HG03025 (cell line): ENCODE results near the gene USP32.

ENCODE experiments used
- ATAC-seq: cut with Tn5 transposase; IDR thresholded peaks from one replicate; pipeline ENCODE4 v1.9.1; 2021; ENCODE audit warnings: mild to moderate bottlenecking, moderate library complexity; ENCODE audit not compliant: unreplicated experiment, low FRiP score

The USP32 gene

GRCh38 chr17:60161598-60162330, 230.2 kb downstream of the USP32 start:
- ATAC-seq: no peak

DNA sequence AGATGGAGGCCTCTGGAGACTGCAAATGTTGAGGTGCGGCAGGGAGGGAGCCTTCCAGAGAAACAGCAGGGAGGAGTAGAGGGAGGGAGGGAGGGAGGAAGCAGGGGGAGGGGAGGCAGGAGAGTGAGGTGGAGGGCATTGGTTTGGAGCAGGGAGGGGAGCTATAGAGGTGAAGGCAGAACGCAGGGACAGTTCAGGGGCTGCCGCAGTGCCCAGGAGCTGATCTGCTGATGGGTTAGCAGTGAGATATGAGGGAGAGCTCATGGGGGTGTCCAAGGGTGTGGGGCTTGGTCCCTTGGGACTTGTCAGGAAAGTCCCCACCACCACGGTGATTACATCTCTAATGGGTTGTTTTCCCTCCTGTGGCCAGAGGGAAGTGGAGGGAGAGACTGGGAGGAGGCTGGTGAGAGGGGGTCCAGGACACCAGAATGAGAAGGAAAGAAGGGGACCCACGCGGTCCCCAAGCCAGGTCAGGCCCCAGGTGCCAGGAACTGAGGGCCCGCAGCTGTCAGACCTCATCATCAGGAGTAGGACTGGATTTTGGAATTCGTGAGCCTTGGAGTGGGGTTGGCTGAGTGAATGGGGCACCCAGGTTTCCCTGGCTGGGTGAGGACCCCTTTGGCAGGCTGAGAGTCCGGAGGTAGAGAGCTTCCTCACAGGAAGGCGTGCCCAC, 231.0 kb downstream of the USP32 start:
- no peak for ATAC-seq

DNA sequence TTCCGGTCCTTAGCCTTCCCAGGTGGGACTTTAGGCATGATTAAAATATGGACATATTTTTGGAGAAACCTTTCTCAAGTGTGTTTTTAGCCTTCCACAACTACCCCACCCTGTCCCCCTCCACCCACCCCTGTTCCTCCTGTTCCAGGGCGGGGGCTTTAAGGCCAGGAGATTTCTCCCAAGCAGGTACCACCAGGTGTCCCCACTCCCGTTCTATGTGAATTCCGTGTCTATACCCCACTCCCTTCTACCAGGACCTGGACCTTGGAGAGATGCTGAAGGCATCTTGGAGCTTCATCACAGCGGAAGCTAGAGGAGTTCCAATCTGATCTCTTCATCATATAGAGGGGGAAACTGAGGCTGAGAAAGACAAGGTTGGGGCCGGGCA, 232.5 kb downstream of the USP32 start:
- ATAC-seq: no peak

DNA sequence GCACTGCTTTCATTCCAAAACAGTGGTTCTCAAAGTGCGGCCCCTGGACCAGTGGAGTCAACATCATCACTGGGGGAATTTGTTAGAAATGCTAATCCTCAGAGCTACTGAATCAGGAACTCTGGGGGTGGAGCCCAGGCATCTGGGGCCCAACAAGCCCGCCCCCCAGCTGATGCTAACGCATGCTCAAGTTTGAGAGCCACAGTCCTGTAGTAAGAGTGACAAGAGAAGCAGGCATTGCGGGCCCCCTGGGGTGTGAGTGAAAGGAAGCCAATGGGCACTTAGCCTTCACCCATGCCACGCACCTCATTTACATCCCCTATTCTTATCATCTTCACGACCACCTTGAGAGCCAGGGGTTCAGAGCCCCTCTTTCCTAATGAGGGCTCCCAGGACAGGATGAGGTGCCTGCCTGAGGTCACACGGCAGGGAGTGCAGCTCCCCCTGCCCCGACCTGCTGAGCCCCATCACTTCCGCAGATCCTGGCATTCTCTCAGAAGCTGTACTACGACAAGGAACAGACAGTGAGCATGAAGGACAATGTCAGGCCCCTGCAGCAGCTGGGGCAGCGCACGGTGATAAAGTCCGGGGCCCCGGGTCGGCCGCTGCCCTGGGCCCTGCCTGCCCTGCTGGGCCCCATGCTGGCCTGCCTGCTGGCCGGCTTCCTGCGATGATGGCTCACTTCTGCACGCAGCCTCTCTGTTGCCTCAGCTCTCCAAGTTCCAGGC, 233.0 kb downstream of the USP32 start:
- no peak for ATAC-seq

DNA sequence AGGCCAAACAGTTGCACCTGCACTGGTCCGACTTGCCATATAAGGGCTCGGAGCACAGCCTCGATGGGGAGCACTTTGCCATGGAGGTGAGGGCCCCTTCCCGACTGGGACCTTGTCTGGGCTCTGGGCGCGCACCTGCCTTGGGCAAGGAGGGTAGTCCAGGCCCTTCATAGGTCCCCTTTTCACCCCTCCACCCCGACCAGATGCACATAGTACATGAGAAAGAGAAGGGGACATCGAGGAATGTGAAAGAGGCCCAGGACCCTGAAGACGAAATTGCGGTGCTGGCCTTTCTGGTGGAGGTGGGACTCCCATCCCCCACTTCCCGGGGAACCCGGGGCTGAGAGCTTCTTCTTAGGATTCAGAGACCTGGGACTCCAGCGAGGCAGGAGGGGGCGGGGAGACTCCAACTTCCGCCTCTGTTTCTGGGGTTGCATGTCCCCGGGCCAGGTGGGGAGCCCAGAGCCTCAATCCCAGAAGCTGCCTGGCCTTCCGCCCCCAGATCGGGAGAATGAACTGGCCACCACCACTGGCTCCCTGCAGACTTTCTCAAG, 234.4 kb downstream of the USP32 start:
- no peak for ATAC-seq

GRCh38 chr17:60156746-60157145, 235.2 kb downstream of the USP32 start:
- ATAC-seq: no peak

- no peak for ATAC-seq
These were observed 236.1 kb downstream of the USP32 start for GRCh38 chr17:60155815-60156214.

DNA sequence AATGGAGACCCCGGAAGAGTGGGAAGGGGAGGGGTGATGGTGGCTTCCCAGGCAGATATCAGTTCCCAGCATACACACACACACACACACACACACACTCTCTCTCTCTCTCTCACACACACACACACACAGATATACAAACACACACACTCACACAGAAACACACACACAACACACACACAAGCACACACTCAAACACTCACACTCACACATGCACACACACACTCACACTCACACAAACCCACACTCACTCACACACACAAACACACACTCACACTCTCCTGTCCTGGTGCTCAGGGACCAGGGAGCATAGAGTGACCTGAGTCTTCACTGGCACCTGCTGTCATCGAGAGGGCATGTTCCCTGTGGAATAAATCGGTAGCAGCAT, 236.5 kb downstream of the USP32 start:
- ATAC-seq: no peak

GRCh38 chr17:60154616-60155426, 237.1 kb downstream of the USP32 start:
- no peak for ATAC-seq

DNA sequence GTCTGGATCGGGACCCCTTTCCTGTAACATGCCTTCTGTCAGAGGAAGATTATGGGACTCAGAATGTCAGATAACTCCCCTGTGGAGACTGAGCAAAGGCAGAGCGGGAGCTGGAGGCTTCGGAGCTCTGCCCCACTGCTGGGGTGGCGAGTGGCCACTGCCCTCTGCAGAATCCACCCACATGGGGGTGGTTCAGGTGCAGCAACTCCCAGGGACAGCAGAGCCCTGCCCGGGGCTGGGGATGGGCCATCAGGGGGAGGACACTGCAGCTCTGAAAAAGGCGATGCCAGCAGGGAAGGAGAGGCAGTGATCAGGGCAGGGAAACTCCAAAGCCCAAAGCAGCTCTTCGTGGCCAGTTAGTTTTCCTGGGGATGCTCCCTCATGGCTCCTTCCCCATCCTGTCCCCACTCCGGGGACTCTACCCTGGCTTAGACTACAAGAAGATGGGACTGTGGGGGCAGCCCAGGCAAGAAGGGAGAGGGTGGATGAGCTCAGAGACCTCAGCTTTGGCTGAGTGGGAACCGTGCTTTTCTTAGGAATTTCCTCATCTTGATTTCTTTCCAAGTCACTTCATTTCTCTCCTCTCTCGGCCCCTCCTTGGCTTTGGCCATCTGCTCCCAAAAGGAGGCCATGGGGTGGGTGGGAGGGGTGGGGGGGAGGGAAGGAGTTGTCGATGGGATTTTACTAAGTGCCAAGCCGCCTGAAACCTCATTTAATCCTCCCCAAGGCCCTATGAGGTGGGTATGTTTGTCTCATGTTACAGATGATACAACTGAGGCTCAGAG, 238.1 kb downstream of the USP32 start:
- ATAC-seq: no peak

DNA sequence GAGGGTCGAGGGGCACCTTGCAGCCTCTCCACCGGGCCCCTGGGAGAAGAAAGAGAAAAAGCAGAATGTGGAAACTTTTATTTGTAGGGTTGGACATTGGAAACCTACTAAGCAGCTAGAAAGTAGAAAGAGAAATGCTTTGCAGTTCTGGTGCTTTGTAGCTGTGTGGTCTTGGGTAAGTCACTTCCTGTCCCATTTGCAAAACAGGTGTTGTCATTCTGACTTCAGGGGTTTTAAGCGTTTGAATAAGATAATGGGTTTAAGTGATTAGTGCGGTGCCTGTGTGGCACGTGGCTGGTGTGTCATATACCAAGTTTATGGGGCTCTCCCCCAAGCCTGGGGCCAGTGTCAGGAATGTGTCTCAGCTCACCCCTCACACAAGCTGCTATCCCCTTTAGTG, 240.6 kb downstream of the USP32 start:
- no peak for ATAC-seq

DNA sequence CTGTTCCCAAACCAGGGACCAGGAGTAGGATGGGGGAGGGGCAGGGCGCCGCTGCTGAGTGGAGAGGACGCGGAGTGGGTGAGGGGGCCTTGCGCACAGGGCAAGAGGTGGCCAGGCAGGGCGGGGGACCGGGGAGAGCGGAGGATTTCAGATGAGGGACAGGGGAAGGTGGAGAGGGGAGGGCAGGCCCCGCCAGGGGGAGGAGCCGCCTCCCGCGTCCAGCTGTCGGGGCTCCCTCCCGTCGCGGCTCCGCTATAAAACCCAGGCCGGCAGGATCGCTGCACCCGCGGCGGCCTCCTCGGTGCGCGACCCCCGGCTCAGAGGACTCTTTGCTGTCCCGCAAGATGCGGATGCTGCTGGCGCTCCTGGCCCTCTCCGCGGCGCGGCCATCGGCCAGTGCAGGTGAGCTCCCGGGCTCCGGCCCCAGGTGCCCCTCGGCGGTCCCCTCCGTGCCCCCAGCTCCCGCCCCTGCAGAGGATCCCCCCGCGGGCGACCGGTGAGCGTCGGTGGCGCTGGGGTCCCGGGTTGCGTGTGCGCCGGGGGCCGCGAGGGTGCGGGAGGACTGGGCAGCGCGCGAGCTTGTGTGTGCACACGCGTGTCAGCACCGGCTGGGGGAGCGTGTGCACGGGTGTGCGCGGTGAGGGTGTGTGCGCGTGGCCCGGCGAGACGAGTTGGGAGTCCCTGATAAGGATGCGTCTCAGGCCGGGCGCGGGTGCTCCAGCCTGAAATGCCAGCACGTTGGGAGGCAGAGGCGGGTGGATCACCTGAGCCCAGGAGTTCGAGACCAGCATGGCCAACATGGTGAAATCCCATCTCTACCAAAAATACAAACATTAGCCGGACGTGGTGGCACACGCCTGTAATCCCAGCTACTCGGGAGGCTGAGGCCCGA, 242.0 kb downstream of the USP32 start, which contains the start of gene CA4:
TSS of gene CA4 (plus strand) at position 283 of the 892 bp plus-strand sequence. CDS start at position 345, 62 bp downstream.
- ATAC-seq: no peak

DNA sequence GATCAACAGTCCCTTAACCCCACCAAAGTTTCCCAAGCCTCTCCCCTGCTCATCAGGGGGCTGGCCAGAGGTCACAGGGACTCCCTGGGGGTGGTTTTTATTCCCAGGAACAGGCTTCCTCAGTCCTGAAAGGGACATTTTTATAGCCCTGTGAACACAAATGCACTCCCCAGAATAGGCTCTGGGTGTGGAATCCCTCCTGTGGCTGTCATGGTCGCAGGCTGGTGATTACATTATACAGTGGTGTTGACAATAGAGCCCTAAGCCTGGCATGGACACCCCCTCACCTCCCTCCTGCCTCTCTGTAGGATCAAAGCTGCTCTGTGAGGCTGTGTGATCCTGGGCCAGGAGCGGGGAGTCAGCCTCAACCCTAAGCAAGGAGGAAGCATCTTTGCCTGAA, 243.6 kb downstream of the USP32 start:
- no peak for ATAC-seq

DNA sequence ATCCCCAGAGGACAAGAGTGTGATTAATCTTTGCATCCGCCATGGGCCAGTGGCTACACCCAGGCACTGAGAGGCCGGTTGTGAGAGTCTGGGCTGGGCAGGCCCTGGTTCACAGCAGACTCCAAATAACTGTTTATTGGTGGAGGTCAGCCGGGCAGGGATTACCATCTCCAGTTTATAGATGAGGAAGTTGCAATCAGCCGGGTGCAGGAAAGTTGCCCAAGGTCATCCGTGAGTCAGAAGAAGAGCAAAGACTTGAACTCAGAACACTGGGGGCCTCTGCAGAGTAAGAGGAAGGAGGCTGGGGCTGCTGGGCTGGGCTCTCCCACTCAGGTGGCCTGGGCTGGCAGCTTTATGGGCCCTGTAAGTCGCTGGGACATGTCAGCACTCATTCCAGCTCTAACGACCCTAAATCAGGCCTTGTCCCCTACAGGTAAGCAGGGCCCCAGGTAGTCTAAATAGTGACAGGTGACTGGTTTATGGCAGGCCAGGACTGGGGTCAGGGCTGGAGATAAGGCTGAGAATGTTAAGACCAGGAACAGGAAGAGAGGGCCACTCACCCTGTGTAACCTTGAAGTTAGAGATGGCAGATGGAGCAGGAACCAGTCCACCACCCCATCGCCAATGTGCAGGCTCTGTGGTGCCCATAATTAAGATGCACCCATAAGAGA, 244.2 kb downstream of the USP32 start:
- ATAC-seq: no peak

DNA sequence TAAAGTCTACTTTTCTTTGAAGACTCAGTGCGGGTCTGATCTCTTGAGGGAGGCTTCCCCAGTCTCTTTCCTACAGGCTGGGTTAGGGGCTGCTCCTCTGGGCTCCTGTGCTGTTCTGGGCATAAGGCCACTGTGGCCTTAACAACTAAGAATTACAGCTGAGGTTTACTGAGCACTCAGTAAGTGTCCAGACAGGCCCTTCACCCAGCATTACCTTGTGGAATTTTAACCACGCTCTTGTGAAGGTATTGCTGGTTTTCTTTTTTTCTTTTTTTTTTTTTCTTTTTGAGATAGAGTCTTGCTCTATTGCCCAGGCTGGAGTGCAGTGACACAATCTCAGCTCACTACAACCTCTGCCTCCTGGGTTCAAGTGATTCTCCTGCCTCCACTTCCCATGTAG, 245.7 kb downstream of the USP32 start:
- no peak for ATAC-seq

DNA sequence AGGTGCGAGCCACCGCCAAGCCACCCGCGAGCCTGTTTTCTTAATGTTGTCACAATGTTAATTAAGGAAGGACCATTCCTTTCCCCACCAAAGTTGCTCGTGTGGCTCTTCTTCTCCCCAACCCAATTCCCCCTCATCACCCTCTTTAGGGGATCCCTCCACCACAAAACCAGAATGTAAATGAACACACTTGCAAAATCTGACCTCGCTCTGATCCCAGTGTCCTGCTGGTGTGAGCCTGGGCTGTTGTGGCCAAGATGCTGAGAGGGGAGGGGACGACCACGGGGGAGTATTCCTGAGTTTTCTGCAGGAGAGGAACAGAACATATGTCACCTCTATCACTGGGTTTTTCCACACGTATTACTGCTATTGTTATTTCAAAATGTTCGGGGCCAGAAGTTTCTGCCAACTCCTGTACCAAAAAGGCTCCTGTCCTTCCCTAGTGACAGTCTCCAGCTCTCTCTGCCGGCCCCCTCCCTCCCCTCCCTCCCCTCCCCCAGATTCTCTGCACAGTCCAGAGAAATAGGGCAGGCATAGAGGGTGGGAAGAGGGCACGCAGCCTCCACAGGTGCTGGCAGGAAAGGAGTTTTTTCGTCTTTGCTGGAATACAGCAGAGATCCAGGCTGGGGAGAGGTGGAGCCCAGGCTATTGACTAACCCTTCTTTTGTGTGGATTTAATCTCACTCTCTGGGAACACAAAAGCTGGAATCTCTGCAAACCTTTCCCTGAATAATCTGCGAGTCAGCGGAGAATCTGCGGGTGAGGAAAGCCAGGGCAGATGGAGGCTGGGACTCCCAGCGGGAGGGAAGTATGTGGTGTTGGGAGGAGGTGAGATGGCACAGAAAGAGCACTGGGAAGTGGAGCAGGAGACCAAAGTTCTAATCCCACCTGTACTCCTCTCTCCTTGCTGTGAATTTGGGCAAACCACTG, 246.7 kb downstream of the USP32 start:
- ATAC-seq: no peak

DNA sequence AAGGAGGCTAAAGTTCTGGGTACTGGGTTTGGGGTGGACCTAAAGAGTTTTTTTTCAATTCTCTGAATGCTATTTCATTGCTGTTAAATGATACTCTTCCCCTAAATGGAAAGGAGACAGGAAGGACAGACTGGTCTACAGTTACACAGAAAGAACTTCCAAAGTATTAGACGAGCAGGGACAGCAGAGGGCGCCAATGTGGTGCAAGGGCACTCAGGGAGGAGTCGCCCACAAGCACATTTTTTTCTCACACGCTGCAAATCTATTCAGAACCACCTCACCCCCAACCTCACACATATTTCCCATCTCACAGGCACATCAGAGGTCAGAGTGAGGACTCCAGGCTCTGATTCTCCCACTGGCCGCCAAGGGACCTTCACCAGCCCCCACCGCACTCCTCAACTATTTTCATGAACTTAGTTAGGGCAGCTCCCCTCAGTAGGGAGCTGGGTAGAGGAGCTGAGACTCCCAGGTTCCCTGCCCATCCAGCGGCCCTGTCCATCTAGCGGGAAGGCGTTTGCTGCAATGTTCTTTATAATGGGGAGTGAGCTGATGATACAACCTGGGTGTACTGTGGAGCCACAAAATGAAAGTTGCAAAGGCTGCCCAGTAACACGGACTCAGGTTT, 248.9 kb downstream of the USP32 start:
- ATAC-seq: no peak
